Keratinocyte (primary cell): Measurements from ENCODE around the gene KCNT2. TPM values are rescaled to one million over a fixed set of nuclear protein-coding genes. Genes with fewer than 3 reads are reported as not detected.

Experiments
- DNase-seq: peaks from one replicate; pipeline ENCODE4 v3.0.0-alpha.2; 2011; ENCODE audit warnings: low read depth, missing footprints, low spot score
- FAIRE-seq: peaks from 2 replicates; lab custom pipeline; 2011; peaks lifted over from hg19 to GRCh38; lab: Jason Lieb, UNC
- H2AFZ ChIP-seq: 2 replicates; pipeline ENCODE4 v1.6.0; 2012; ENCODE audit warnings: low read length, control low read depth, inconsistent platforms; ENCODE audit not compliant: control insufficient read depth
- H3K27ac ChIP-seq: 2 replicates; pipeline ENCODE4 v1.5.1; 2011; ENCODE audit warnings: low read length; ENCODE audit not compliant: control insufficient read depth, insufficient read depth
- H3K27me3 ChIP-seq: 3 replicates; pipeline ENCODE4 v1.6.0; 2011; ENCODE audit warnings: low read length; ENCODE audit not compliant: control insufficient read depth, insufficient read depth; ENCODE audit errors: extremely low read depth
- H3K36me3 ChIP-seq, 2 experiments: 2 replicates in 1 of 2; 3 replicates in 1 of 2; pipeline ENCODE4 v1.5.1; 2011; ENCODE audit warnings: low read length in 2 of 2, mild to moderate bottlenecking in 1 of 2; ENCODE audit not compliant: control insufficient read depth in 2 of 2, insufficient read depth in 2 of 2; ENCODE audit errors: extremely low read depth in 1 of 2
- H3K4me1 ChIP-seq: 3 replicates; pipeline ENCODE4 v1.5.1; 2011; ENCODE audit warnings: low read length; ENCODE audit not compliant: control insufficient read depth, insufficient read depth; ENCODE audit errors: extremely low read depth
- H3K4me2 ChIP-seq: 3 replicates; pipeline ENCODE4 v1.6.0; 2011; ENCODE audit warnings: low read depth, low read length; ENCODE audit not compliant: control insufficient read depth, insufficient read depth; ENCODE audit errors: extremely low read depth
- H3K4me3 ChIP-seq, 3 experiments: fragments of 200-600 bp in 1 of 3; sonication (generic) in 1 of 3; 2 replicates in 2 of 3; 3 replicates in 1 of 3; pipeline ENCODE4 v1.5.1; 2011 to 2016; ENCODE audit warnings: low read length in 3 of 3, mild to moderate bottlenecking in 3 of 3, control low read depth in 2 of 3, inconsistent platforms in 1 of 3, low read depth in 1 of 3, mixed read lengths in 1 of 3, mixed run types in 1 of 3, moderate library complexity in 1 of 3; ENCODE audit not compliant: control insufficient read depth in 2 of 3, insufficient read depth in 2 of 3; ENCODE audit errors: extremely low read depth in 1 of 3
- H3K79me2 ChIP-seq: 2 replicates; pipeline ENCODE4 v1.6.0; 2012; ENCODE audit warnings: low read length; ENCODE audit not compliant: control insufficient read depth, insufficient read depth
- H3K9ac ChIP-seq: 3 replicates; pipeline ENCODE4 v1.6.0; 2011; ENCODE audit warnings: low read length; ENCODE audit not compliant: control insufficient read depth, insufficient read depth; ENCODE audit errors: extremely low read depth
- H3K9me1 ChIP-seq: 3 replicates; pipeline ENCODE4 v1.6.0; 2011; ENCODE audit warnings: low read length; ENCODE audit not compliant: control insufficient read depth, insufficient read depth; ENCODE audit errors: extremely low read depth
- H3K9me3 ChIP-seq: 2 replicates; pipeline ENCODE4 v1.5.1; 2012; ENCODE audit warnings: low read depth, low read length; ENCODE audit not compliant: control insufficient read depth
- H4K20me1 ChIP-seq: 3 replicates; pipeline ENCODE4 v1.6.0; 2011; ENCODE audit warnings: low read length; ENCODE audit not compliant: control insufficient read depth, insufficient read depth; ENCODE audit errors: extremely low read depth
- CTCF ChIP-seq, 3 experiments: IDR thresholded peaks in 1 of 3; conservative IDR thresholded peaks in 1 of 3; optimal IDR thresholded peaks in 1 of 3; 2 replicates in 2 of 3; 3 replicates in 1 of 3; pipeline versions ENCODE3 to v1.5.1; 2011; ENCODE audit warnings: low read length in 3 of 3, mild to moderate bottlenecking in 3 of 3, moderate library complexity in 2 of 3, control low read depth in 1 of 3, inconsistent platforms in 1 of 3; ENCODE audit not compliant: insufficient read depth in 2 of 3; ENCODE audit errors: extremely low read depth in 1 of 3
- EZH2 ChIP-seq: IDR thresholded peaks from one replicate; pipeline ENCODE4 v1.6.1; 2012; ENCODE audit warnings: inconsistent platforms, mild to moderate bottlenecking, low read length, moderate library complexity
- dilution Hi-C: fragments of 300-500 bp; cut with MboI; formaldehyde crosslinking; loops from one replicate; pipeline ENCODE4 v1.7.0; 2020; ENCODE audit warnings: low sequenced_read_pairs; ENCODE audit not compliant: extremely low pct_ligation_motif_present
- polyA plus RNA-seq, 5 experiments: library from polyadenylated mRNA; depleted of rRNA in 3 of 5; stranded (reverse) in 3 of 5; stranded (forward) in 1 of 5; unstranded in 1 of 5; fragments of >200 nt; gene quantifications; 1 replicate in 1 of 5; 2 replicates in 3 of 5; 3 replicates in 1 of 5; pipeline versions ENCODE4 v1.2.1 to v1.2.3, GENCODE V29; 2011 to 2012; ENCODE audit warnings: missing spikeins in 2 of 5, low read depth in 1 of 5, low replicate concordance in 1 of 5

KCNT2 gene
- polyA plus RNA-seq, 1 donor (not counting 4 experiments of a cell fraction or from before 2014, with no cell fraction given) = not detected

DNA sequence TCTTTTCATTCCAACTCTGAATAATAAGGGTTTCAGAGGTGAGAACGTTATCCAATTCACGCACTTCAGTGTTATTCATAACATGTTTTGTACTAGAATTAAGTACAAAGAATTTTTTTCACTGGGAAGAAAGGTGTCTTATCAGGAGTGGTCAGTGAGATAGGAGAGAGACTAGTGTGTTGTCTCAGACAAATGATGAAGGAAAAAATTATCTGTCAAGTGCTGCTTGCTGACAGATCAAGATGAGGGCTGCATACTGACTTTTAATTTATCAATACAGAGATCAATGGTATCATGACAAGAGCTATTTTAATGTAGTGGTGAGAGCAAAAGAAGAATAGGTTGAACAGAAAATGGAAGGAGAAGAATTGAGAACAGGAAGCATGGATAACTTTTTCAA, 402.4 kb downstream of the KCNT2 start:
- H3K27ac ChIP-seq = no peak overlapping the region
- peaks cover 4% of the 10 kb centered on the region for H3K4me1 ChIP-seq
- dilution Hi-C loops = no loop called here
- H3K9ac ChIP-seq = no peak overlapping the region
- H2AFZ ChIP-seq = no peak overlapping the region
- no peaks in the 10 kb centered on the region for H3K27me3 ChIP-seq
- no peaks in the 10 kb centered on the region for H4K20me1 ChIP-seq
- H3K4me2 ChIP-seq = no peak overlapping the region
- no peaks in the 10 kb centered on the region for H3K79me2 ChIP-seq
- TF ChIP-seq EZH2 (no peak), CTCF (optimal IDR thresholded peaks at IDR 0.05 in 1 of 3, IDR thresholded peaks at IDR 0.05 in 1 of 3, conservative IDR thresholded peaks at IDR 0.05 in 1 of 3; ENCODE audit: extremely low read depth in 1 of 3, insufficient read depth in 2 of 3, low read length in 3 of 3) (no peak)
- no peaks in the 10 kb centered on the region for H3K9me3 ChIP-seq
- no peak overlapping the region for H3K4me3 ChIP-seq
- DNase-seq = no peak
- H3K9me1 ChIP-seq = no peaks in the 10 kb centered on the region
- FAIRE-seq = no peak
- no peaks in the 10 kb centered on the region for H3K36me3 ChIP-seq

DNA sequence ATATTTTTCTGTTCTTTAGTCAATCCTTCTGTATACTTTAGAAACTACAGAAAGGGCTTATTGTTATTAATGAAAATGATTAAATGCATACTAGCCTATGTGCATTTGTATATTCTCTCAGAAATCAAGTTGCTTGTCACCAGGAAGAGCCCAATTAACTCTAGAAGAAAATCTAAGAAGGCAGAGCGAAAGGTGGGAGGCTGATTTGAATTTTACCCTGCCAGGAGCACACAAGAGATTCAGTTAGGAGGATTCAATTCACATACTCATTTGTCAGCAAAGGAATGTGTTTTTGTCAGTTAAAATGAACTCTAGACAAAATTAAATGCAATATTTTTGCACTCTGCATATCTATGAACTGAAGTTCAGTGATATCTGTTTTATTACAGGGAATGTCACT, 411.8 kb downstream of the KCNT2 start:
- Histone ChIP-seq H3K9me1 (no peaks in the 10 kb centered on the region), H2AFZ (peak overlapping the region; percentile 19), H3K36me3 (no peaks in the 10 kb centered on the region), H3K79me2 (no peaks in the 10 kb centered on the region), H3K9me3 (no peaks in the 10 kb centered on the region), H3K4me2 (no peak overlapping the region), H4K20me1 (no peaks in the 10 kb centered on the region), H3K27me3 (no peaks in the 10 kb centered on the region), H3K4me3 (no peak overlapping the region), H3K4me1 (no peaks in the 10 kb centered on the region), H3K27ac (no peak overlapping the region), H3K9ac (no peak overlapping the region)
- DNase-seq (no peak), FAIRE-seq (no peak)
- TF ChIP-seq EZH2 = no peak
- no peak for TF ChIP-seq CTCF (optimal IDR thresholded peaks at IDR 0.05 in 1 of 3, IDR thresholded peaks at IDR 0.05 in 1 of 3, conservative IDR thresholded peaks at IDR 0.05 in 1 of 3; ENCODE audit: extremely low read depth in 1 of 3, insufficient read depth in 2 of 3, low read length in 3 of 3)
- dilution Hi-C loops = no loop called here
